ENCODE measurements around the gene ANXA9. TPM values are rescaled to one million over a fixed set of nuclear protein-coding genes. Genes with fewer than 3 reads are reported as not detected.

The ANXA9 gene
- total RNA-seq, 1 experiment from 2014 or later: 42.5 TPM

DNA sequence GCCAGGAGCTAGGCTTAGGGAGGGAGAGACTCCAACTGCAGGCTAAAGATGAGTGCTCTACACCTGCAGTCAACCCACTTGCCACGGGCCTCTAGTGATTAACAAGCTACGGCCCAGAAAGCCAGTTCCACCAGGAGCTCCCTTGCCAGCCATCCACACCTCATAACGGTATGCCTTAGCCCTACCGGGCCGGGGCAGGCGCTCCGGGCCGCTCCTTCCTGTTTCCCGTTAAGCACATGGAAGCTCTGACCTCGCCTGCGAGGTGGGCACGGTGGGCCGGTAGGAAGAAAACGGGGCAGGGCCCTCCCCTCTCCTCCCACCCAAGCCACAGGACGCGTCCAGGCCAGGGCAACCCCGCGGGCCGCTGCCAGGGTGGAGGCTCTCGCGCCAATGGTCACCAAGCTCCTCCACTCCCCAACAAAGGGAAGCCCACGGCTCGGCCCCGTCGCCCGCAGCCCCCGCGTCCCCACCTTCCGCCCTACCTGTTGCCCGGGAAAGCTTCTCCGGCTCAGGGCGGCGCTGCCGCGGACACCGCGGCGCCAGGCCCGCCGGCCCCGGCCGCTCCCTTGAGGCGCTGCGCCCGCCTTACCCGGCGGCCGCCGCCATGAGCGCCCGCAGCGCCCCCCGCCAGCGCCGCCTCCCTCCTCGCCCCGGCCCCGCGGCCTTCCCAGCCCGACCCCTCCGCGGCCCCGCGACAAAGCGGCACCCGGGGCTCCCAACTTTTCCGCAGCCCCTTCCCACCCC is 8.1 kb upstream of the ANXA9 start:
- Histone ChIP-seq H3K4me3 (ENCODE audit: low read depth, low read length) (peak overlapping the region; percentile 96), H3K4me1 (peaks cover 72% of the 10 kb centered on the region), H3K9me3 (no peaks in the 10 kb centered on the region), H3K27me3 (replicated peaks; ENCODE audit: control insufficient read depth, insufficient read depth, low read length) (no peaks in the 10 kb centered on the region), H3K36me3 (ENCODE audit: control insufficient read depth, insufficient read depth, low read length) (no peaks in the 10 kb centered on the region)
- H3K36me3 Mint-ChIP-seq (ENCODE audit: insufficient read depth, unreplicated experiment): peaks cover 37% of the 10 kb centered on the region
- no TSS peak for BruUV-seq (replicated peaks)
- DNase-seq: peak in 1 of 2 experiments; percentile 45
- H3K27ac Mint-ChIP-seq (ENCODE audit: unreplicated experiment): peak overlapping the region; percentile 91
- no peaks in the 10 kb centered on the region for H3K27me3 Mint-ChIP-seq (ENCODE audit: insufficient read depth, unreplicated experiment)
- H3K4me1 Mint-ChIP-seq (ENCODE audit: low read depth, unreplicated experiment): peaks cover 49% of the 10 kb centered on the region
- ChIA-PET CTCF (interaction anchor here (0.6 to 1.6 kb wide), 2 partner anchors 52 to 185 kb away, joined by 4 read pairs; no protein-coding TSS in a partner anchor), POLR2A (interaction anchor here (0.6 kb wide), 3 partner anchors 9 to 39 kb away, joined by 3 read pairs; no protein-coding TSS in a partner anchor)
- no peak for TF ChIP-seq CTCF (IDR thresholded peaks at IDR 0.05; ENCODE audit: insufficient read depth in 1 of 2, low read depth in 1 of 2, low read length in 1 of 2, severe bottlenecking in 1 of 2, unreplicated experiment in 1 of 2)
- peak overlapping the region; percentile 91 for H3K4me3 Mint-ChIP-seq (ENCODE audit: unreplicated experiment)
- intact Hi-C loops (cut with micrococcal nuclease; ENCODE audit: unreplicated experiment): loop anchor here (10.0 kb wide), 1 partner anchor 409 kb away; no protein-coding TSS in a partner anchor
- no peaks in the 10 kb centered on the region for H3K9me3 Mint-ChIP-seq (ENCODE audit: unreplicated experiment)

- peak; percentile 78 to 86 for DNase-seq
- Histone ChIP-seq H3K27me3 (replicated peaks; ENCODE audit: control insufficient read depth, insufficient read depth, low read length) (no peaks in the 10 kb centered on the region), H3K36me3 (ENCODE audit: control insufficient read depth, insufficient read depth, low read length) (no peaks in the 10 kb centered on the region), H3K4me1 (peaks cover 74% of the 10 kb centered on the region), H3K9me3 (no peaks in the 10 kb centered on the region), H3K4me3 (ENCODE audit: low read depth, low read length) (peak within 1 kb of the TSS; percentile 96)
- TF ChIP-seq CTCF (IDR thresholded peaks at IDR 0.05; ENCODE audit: insufficient read depth in 1 of 2, low read depth in 1 of 2, low read length in 1 of 2, severe bottlenecking in 1 of 2, unreplicated experiment in 1 of 2): no peak
- Mint-ChIP-seq H3K36me3 (ENCODE audit: insufficient read depth, unreplicated experiment) (peaks cover 28% of the 10 kb centered on the region), H3K27ac (ENCODE audit: unreplicated experiment) (peak within 1 kb of the TSS; percentile 91), H3K27me3 (ENCODE audit: insufficient read depth, unreplicated experiment) (no peaks in the 10 kb centered on the region), H3K9me3 (ENCODE audit: unreplicated experiment) (no peaks in the 10 kb centered on the region), H3K4me1 (ENCODE audit: low read depth, unreplicated experiment) (peaks cover 49% of the 10 kb centered on the region), H3K4me3 (ENCODE audit: unreplicated experiment) (peak within 1 kb of the TSS; percentile 91)
- intact Hi-C loops (cut with micrococcal nuclease; ENCODE audit: unreplicated experiment): loop anchor here (10.0 kb wide), 1 partner anchor 410 kb away; no protein-coding TSS in a partner anchor
- ChIA-PET POLR2A (interaction anchor here (0.6 to 1.1 kb wide), 3 partner anchors 9 to 38 kb away, joined by 3 read pairs; no protein-coding TSS in a partner anchor), CTCF (interaction anchor here (0.6 to 1.6 kb wide), 2 partner anchors 53 to 184 kb away, joined by 4 read pairs; no protein-coding TSS in a partner anchor)
- TSS peak; percentile 7 for BruUV-seq (replicated peaks)
Measured at GRCh38 chr1:150974580-150975478, 7.3 kb upstream of the ANXA9 start, which contains the start of gene CERS2. Gene CERS2, minus strand, starts transcription at chr1:150974835. Its CDS starts 5,745 bp downstream, at chr1:150969090.

DNA sequence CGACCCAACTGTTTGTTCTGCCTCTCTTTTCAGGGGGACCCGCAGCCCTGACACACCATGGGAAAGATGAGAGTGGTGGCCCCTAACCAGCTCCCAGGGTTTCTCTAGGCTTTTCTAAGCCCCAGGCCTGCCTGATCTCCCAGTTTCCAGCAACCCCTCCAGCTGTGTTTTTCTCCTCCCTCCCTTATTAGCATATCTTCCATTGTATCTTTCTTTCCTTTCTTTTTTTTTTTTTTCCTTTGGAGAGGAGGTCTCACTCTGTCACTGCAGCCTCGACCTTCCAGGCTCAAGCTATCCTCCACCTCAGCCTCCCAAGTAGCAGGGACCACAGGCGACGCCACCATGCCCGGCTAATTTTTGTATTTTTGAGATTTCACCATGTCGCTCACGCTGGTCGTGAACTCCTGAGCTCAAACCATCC is 5.7 kb upstream of the ANXA9 start:
- H3K36me3 Mint-ChIP-seq (ENCODE audit: insufficient read depth, unreplicated experiment): peaks cover 24% of the 10 kb centered on the region
- Histone ChIP-seq H3K9me3 (no peaks in the 10 kb centered on the region), H3K27me3 (replicated peaks; ENCODE audit: control insufficient read depth, insufficient read depth, low read length) (no peaks in the 10 kb centered on the region), H3K4me1 (peaks cover 75% of the 10 kb centered on the region), H3K4me3 (ENCODE audit: low read depth, low read length) (no peak overlapping the region), H3K36me3 (ENCODE audit: control insufficient read depth, insufficient read depth, low read length) (no peaks in the 10 kb centered on the region)
- H3K27me3 Mint-ChIP-seq (ENCODE audit: insufficient read depth, unreplicated experiment): no peaks in the 10 kb centered on the region
- TF ChIP-seq CTCF (IDR thresholded peaks at IDR 0.05; ENCODE audit: insufficient read depth in 1 of 2, low read depth in 1 of 2, low read length in 1 of 2, severe bottlenecking in 1 of 2, unreplicated experiment in 1 of 2): no peak
- no peak for DNase-seq
- ChIA-PET CTCF (interaction anchor here (0.6 to 2.3 kb wide), 2 partner anchors 20 to 30 kb away, joined by 3 to 7 read pairs; partner anchors contain the start of gene MINDY1), POLR2A (interaction anchor here (0.5 to 0.6 kb wide), 3 partner anchors 305 to 483 kb away, joined by 3 to 7 read pairs (median 5); no protein-coding TSS in a partner anchor)
- peak overlapping the region; percentile 91 for H3K4me3 Mint-ChIP-seq (ENCODE audit: unreplicated experiment)
- BruUV-seq (replicated peaks): no TSS peak
- H3K9me3 Mint-ChIP-seq (ENCODE audit: unreplicated experiment): no peaks in the 10 kb centered on the region
- peak overlapping the region; percentile 74 for H3K27ac Mint-ChIP-seq (ENCODE audit: unreplicated experiment)
- intact Hi-C loops (cut with micrococcal nuclease; ENCODE audit: unreplicated experiment): loop anchor here (10.0 kb wide), 1 partner anchor 412 kb away; no protein-coding TSS in a partner anchor
- peaks cover 40% of the 10 kb centered on the region for H3K4me1 Mint-ChIP-seq (ENCODE audit: low read depth, unreplicated experiment)

Data from Caco-2 (cell line).